Pancreas (tissue), 10 donors: ENCODE data around the gene TMX1. TPM values are rescaled to one million over a fixed set of nuclear protein-coding genes. Genes with fewer than 3 reads are reported as not detected.

Source experiments
- ATAC-seq, 4 donors: fragments of 200-7000 bp; cut with Tn5 transposase; one replicate each; pipeline versions ENCODE4 v1.8.0 to v1.9.1; 2020; ENCODE audit warnings: mild to moderate bottlenecking in 4 of 4, moderate library complexity in 4 of 4
- DNase-seq, 6 donors: peaks; one replicate each; pipeline ENCODE4 v3.0.0-alpha.2; 2020
- FAIRE-seq: peaks from 2 replicates; lab custom pipeline; 2012; peaks lifted over from hg19 to GRCh38; lab: Jason Lieb, UNC
- H3K27ac ChIP-seq, 4 donors: fragments of 200-600 bp; sonication (generic); 1 replicate in 3 of 4; 2 replicates in 1 of 4; pipeline versions ENCODE4 v1.5.0 to v1.8.0; 2020
- H3K27me3 ChIP-seq, 4 donors: fragments of 200-600 bp; one replicate each; pipeline ENCODE4 v1.8.0; 2021
- H3K36me3 ChIP-seq, 3 donors: fragments of 200-600 bp; sonication (generic) in 1 of 3; one replicate each; pipeline versions ENCODE4 v1.5.0 to v1.8.0; 2020 to 2021
- H3K4me1 ChIP-seq, 3 donors: fragments of 200-600 bp; one replicate each; pipeline ENCODE4 v1.8.0; 2021
- H3K4me3 ChIP-seq, 4 donors: fragments of 200-600 bp; sonication (generic) in 2 of 4; one replicate each; pipeline versions ENCODE4 v1.5.0 to v1.8.0; 2020 to 2021
- H3K9me3 ChIP-seq, 4 donors: fragments of 200-600 bp; one replicate each; pipeline ENCODE4 v1.8.0; 2021
- CTCF ChIP-seq, 4 donors: fragments of 200-600 bp; sonication (generic) in 3 of 4; IDR thresholded peaks; one replicate each; pipeline versions ENCODE4 v1.5.0 to v1.8.0; 2021; ENCODE audit warnings: antibody characterized with exemption in 4 of 4
- WGBS, 2 donors: extraction: QIAGEN DNeasy Blood & Tissue Kit; methylation state at CpG; one replicate each; pipeline ENCODE4 v1.1.7; 2013; 5-methylcytosine and 5-hydroxymethylcytosine counted together
- intact Hi-C, 3 donors: fragments of 100-400 bp; cut with DNase I; formaldehyde crosslinking; loops; one replicate each; pipeline versions ENCODE4 v1.11.1 to v1.14.2; 2022
- polyA plus RNA-seq, 2 donors: library from polyadenylated mRNA; stranded (reverse); fragments of 200-250 nt; gene quantifications; one replicate each; pipeline ENCODE4 v1.2.3, GENCODE V29; 2013
- total RNA-seq, 6 donors: library from RNA; stranded (reverse); fragmentation: NEBNext Ultra II Directional in 4 of 6; extraction: Animal tissue kit (Norgen Biotek cat#: 25700) in 4 of 6; gene quantifications; one replicate each; pipeline versions ENCODE4 v1.2.1 to v1.2.4, GENCODE V29; 2021 to 2023
- donor health status: healthy with polysubstance abuse.
- donor health status: DM: no; HTN: no; CAD: no; lungs with moderate emphysema.
- donor health status: DM: no; HTN: no; CAD: no.
- donor health status: control.
- donor health status: control.
- donor health status: Bipolar disorder and iron deficiency.
- donor health status: DM: yes; HTN: yes; CAD: no.
- donor health status: DM: no; HTN: no; CAD: no.
- donor health status: DM: no; HTN: no; CAD: no.
- donor health status: DM: yes; HTN: yes; CAD: no.

TMX1 gene
- total and polyA plus RNA-seq, 8 donors: 3.0 to 22.5 (median 13.2) TPM

- WGBS, 2 donors: 96 to 100% methylated on average over 3 of the region's 3 CpGs
- intact Hi-C loops: no loop called here
- H3K9me3 ChIP-seq: no peaks in the 10 kb centered on the region
- no peak overlapping the region for H3K27ac ChIP-seq
- TF ChIP-seq CTCF (IDR thresholded peaks at IDR 0.05): no peak
- H3K4me3 ChIP-seq: no peak overlapping the region
- no peaks in the 10 kb centered on the region for H3K4me1 ChIP-seq
- H3K36me3 ChIP-seq: no peaks in the 10 kb centered on the region
- no peaks in the 10 kb centered on the region for H3K27me3 ChIP-seq
- FAIRE-seq (no peak), DNase-seq (no peak), ATAC-seq (no peak)
Measured at GRCh38 chr14:51260225-51260624, 20.2 kb downstream of the TMX1 start.

GRCh38 chr14:51261151-51261550 is 21.1 kb downstream of the TMX1 start:
- no peaks in the 10 kb centered on the region for H3K9me3 ChIP-seq
- no peak overlapping the region for H3K4me3 ChIP-seq
- H3K4me1 ChIP-seq: no peaks in the 10 kb centered on the region
- ATAC-seq: no peak
- no peak for FAIRE-seq
- no peaks in the 10 kb centered on the region for H3K36me3 ChIP-seq
- 77 to 85% methylated on average over 2 of the region's 2 CpGs for WGBS, 2 donors
- TF ChIP-seq CTCF (IDR thresholded peaks at IDR 0.05): no peak
- H3K27ac ChIP-seq: no peak overlapping the region
- intact Hi-C loops: no loop called here
- no peaks in the 10 kb centered on the region for H3K27me3 ChIP-seq
- no peak for DNase-seq

DNA sequence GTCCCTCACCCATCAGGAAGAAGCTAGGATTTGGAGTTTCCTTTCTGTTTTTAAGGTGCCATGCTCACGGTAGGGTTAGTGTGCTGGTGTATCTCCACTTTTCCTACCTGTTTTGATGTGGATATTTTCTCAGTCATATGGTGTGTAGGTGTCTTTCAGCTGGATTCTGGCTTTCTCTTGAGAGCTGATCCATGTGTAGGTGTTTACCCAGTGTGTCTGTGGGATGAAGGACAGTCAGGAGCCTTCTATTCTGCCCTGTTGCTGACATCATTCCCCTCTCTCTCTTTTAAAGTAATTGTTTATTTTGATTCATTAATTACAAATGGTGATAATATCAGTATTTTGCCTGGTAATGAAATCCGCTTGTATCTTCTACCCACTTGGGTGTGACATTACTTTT is 22.8 kb downstream of the TMX1 start:
- H3K4me3 ChIP-seq: no peak overlapping the region
- ATAC-seq (no peak), FAIRE-seq (no peak), DNase-seq (no peak)
- 91 to 95% methylated on average over 2 of the region's 2 CpGs for WGBS, 2 donors
- H3K4me1 ChIP-seq: no peaks in the 10 kb centered on the region
- intact Hi-C loops: no loop called here
- TF ChIP-seq CTCF (IDR thresholded peaks at IDR 0.05): no peak
- H3K9me3 ChIP-seq: no peaks in the 10 kb centered on the region
- no peaks in the 10 kb centered on the region for H3K27me3 ChIP-seq
- no peaks in the 10 kb centered on the region for H3K36me3 ChIP-seq
- no peak overlapping the region for H3K27ac ChIP-seq

GRCh38 chr14:51269634-51270033 is 29.6 kb downstream of the TMX1 start:
- DNase-seq: no peak
- no peak for TF ChIP-seq CTCF (IDR thresholded peaks at IDR 0.05)
- ATAC-seq: no peak
- no peak for FAIRE-seq
- intact Hi-C loops: no loop called here
- Histone ChIP-seq H3K27ac (no peak overlapping the region), H3K36me3 (no peaks in the 10 kb centered on the region), H3K9me3 (no peaks in the 10 kb centered on the region), H3K4me3 (no peak overlapping the region), H3K4me1 (no peaks in the 10 kb centered on the region), H3K27me3 (no peaks in the 10 kb centered on the region)
- 89 to 97% methylated on average over 1 of the region's 1 CpG for WGBS, 2 donors

DNA sequence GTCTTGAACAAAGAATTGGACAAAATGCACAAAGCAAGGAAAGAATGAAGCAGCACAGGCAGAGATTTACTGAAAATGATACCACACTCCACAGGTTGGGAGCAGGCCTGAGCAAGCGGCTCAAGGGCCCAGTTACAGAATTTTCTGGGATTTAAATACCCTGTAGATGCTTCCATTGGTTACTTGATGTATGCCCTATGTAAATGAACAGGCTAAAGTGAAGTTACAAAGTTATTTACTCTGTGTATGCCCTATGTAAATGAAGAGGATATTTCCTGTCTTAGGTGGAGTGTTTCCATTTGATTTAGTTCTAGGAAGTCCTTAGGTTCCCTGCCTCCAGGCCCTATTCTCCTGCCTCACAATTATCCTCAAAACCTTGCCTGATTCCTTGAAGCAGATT is 36.6 kb downstream of the TMX1 start:
- DNase-seq: no peak
- Histone ChIP-seq H3K4me1 (no peaks in the 10 kb centered on the region), H3K36me3 (no peaks in the 10 kb centered on the region), H3K4me3 (no peak overlapping the region), H3K27me3 (no peaks in the 10 kb centered on the region), H3K9me3 (no peaks in the 10 kb centered on the region), H3K27ac (no peak overlapping the region)
- intact Hi-C loops: no loop called here
- WGBS, 2 donors: 96% methylated on average over 1 of the region's 1 CpG
- no peak for ATAC-seq
- no peak for TF ChIP-seq CTCF (IDR thresholded peaks at IDR 0.05)
- no peak for FAIRE-seq
